HG02642 (cell line): ENCODE measurements around the gene EVC2.

Experiments
- ATAC-seq: cut with Tn5 transposase; IDR thresholded peaks from one replicate; pipeline ENCODE4 v1.9.1; 2021; ENCODE audit warnings: mild to moderate bottlenecking; ENCODE audit not compliant: unreplicated experiment, poor library complexity

The EVC2 gene

DNA sequence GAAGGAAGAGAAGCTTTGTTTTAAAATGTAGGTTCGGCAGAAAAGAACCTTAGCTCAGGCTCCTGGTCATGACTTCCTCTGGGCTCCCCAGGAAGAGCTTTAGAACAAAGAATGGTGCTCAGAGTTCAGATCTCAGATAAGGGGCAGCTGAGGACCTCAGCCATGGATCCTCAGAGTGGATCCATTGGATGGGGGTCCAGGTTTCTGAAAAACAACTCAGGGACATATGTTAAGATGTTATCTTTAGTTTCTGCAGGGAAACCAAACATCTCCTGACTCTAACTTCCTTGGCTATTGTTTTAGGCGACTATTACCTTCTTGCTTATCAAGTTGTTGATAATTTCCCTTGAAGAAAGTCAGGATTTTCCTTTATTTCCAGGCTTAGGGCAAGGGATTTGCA lies 8.0 kb upstream of the EVC2 start:
- no peak for ATAC-seq

DNA sequence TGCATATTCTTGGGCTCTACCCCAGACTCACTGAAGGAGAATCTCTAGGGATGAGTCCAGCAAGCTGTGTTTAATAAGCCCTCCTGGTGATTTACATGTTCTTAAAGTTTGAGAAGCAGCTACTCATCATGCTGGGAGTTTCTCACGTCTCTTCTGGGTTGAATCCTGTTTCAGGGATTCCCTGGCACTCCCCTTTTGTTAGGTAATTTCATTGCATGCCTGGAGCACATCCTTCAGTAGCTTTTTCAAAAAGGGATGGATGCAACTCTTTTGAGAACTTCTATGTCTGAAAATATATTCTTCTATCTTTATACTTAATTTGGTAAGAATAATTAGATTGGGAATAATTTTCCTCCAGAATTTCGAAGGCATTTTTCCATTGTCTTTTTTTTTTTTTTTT lies 7.0 kb upstream of the EVC2 start:
- ATAC-seq: no peak

- no peak for ATAC-seq
Measured at GRCh38 chr4:5713861-5714260, 5.5 kb upstream of the EVC2 start.

DNA sequence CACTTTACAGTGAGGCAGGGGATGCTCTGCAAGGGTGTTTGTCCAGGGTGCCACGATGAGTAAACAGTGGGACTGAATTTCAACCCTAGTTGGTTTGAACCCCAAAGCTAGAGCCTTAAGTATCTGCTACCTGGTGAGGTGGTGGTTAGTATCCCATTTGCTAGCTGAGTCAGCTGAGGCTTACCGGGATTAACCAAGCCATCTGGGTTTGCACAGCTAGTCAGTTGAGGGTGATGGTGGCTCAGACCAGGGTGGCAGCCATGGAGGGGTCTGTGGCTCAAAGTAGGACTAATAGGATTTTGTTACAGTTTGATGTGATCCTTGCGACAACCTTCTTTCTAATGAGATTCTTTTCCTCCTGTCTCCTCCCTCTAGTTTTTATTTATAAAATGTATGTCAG lies 4.6 kb upstream of the EVC2 start:
- no peak for ATAC-seq

DNA sequence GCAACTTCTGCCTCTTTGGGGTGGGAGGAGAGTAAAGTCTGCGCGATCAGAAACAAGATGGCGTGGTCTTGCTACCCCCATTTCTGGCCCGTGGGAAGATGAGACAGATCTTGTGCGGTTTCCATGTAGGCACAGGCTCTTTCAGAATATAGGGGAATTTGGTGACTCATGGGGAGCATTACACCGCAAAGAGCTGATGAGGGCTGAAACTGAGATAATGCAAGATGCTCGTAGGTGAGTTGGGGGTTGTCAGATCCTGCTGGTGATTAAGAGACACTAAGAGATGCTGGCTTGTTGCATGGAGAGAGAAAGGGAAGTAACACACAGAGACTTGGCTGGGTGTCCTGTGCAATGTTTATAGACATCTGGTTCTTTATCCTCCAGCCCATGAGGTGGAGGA lies 4.2 kb upstream of the EVC2 start:
- peak; percentile 38 for ATAC-seq

DNA sequence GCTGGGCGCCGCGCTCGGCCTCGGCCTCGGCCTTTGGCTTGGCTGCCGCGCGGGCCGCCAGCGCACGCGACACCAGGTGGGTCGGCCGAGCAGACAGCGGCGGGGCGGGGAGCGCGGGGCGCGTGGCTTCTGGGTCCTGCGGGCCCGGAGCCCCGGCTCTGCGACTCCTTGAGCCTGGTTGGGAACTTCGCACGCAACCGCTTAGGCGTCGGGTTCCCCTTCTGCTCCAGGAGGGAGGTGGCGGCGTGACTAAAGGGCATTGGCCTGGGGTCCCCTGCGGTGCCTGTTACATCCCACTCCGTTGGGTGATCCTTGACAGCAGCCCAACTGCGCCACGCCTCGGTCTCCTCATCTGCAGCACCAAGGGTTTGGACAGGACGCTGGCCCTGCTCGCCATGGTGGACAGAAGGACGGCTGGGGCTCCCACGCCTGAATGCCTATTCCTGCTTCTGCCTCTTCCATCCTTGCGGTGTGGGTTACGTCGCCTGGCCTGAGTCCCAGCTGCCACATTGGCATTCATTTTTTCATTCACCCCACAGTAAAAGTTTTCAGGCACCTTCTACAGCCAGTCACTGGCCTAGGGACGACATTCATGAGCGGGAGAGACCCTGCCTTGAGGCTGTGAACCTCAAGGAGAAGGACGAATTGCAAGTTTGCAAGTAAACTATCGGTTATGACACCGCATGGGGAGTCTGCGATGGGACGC lies 3.3 kb upstream of the EVC2 start:
- no peak for ATAC-seq

GRCh38 chr4:5710961-5711478 lies 2.7 kb upstream of the EVC2 start, which contains the start of gene EVC:
Gene EVC, plus strand, starts transcription at chr4:5711201. Its CDS starts 180 bp downstream, at chr4:5711381.
- ATAC-seq: peak; percentile 44

DNA sequence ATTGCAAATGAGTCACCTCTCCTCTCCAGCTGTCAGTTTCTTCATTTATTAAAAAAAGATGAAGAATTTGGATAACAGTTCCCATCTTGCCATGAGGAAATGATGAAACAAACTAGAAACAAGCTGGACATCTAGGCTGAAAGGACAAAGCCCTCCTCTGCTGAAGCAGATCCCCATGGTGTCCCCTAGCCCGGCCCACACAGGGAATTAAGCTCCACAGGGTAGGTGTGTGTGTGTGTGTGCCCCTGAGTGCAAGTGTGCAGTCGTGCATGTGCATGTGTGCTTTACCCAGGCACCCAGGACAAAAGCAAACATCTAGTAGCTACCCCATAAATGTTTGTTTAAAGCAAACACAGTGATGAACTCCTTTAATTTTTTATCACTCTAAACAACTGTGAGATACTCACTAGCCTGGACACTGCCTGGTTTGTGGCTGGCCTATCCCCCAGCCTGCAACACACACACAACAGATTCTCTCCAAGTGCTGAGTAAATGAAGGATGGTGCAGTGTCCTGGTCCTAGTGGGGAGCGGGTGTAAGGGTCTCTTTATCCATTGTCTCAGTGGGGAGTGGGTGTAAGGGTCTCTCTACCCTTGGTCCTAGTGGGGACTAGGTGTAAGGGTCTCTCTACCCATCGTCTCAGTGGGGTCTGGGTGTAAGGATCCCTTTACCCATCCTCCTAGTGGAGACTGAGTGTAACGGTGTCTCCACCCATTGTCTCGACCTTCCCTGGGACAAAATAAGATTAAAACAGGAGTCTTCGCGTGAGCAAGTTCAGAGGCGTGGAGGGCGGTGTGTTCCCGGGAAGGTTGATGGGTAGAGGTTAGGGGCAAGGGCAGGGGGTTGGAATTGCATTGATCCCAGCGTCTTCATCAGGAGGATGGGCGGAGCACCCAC lies 2.0 kb upstream of the EVC2 start:
- no peak for ATAC-seq

- ATAC-seq: no peak
Measured at GRCh38 chr4:5709207-5709575, 832 bp upstream of the EVC2 start.

GRCh38 chr4:5707778-5708448 lies 446 bp downstream of the EVC2 start:
- peak; percentile 29 for ATAC-seq

GRCh38 chr4:5707366-5707765 lies 993 bp downstream of the EVC2 start:
- ATAC-seq: no peak

- ATAC-seq: no peak
Measured at GRCh38 chr4:5706486-5707290, 1.7 kb downstream of the EVC2 start.

DNA sequence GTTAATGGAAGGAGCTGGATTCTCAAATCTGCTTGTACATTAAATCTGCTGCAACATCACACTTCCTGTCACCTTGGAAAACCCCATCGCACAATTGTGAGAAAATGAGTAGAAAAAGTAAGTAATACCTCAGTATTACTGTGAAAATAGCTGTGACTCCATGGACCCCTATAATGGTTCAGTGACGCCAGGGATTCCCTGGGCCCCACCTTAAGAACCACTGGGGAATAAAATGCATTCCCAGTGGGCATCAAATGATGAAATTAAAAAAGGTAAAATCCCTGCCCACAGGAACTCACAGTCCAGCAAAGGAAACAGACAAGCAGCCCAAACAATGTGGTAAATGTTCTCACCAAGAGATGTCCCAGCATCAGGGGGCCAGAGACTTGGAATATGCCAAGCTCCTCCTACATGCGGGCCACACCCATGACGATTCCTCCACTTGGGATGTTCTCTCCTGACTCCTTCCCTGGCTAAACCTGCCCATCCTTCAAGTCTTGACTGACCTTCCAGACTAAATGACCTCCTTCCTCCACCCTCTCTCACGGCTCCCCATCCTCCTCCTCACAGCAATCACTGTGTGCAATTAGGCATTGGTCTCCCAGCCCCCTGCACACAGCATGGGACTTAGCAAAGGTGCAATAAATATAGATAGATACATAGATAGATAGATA lies 2.6 kb downstream of the EVC2 start:
- no peak for ATAC-seq

- ATAC-seq: no peak
Measured at GRCh38 chr4:5704276-5704675, 4.1 kb downstream of the EVC2 start.

DNA sequence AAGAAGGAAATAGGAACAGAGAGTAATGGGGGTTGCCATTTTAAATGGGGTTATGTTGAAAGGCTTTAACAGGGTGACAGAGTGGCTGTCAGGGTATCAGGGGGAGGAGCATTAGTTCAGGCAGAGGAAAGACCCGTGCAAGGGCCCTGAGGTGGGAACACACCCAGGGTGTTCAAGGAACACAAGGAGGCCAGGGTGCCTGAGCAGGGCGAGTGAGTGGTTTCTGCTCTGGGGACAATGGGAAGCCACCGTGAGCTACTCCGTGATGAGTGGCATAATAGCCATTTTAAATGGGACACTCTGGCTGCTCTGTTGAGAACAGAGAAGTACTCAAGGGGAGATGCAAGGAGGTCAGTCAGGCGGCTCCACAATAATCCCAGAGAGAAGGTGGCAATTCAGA lies 4.5 kb downstream of the EVC2 start:
- no peak for ATAC-seq

GRCh38 chr4:5701971-5702370 lies 6.4 kb downstream of the EVC2 start:
- ATAC-seq: no peak

DNA sequence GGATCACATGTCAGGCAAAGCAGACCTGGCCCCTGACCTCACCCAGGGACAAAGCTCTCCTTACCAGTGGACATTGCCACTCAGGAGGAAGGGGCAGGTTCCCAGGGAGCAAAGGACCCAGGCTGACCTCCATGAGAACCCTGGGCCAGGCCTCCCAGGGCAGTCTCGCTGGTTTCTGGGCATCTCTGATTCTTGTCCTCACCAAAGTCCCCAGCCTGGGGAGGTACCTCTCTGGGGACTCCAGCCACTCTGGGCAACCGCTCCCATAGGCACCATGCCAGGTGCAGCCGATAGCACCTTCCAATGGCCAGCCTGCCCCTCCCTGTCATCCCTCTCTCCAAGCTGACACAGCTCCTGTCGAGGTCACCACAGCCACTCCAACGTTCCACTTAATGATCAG lies 7.9 kb downstream of the EVC2 start:
- ATAC-seq: no peak

DNA sequence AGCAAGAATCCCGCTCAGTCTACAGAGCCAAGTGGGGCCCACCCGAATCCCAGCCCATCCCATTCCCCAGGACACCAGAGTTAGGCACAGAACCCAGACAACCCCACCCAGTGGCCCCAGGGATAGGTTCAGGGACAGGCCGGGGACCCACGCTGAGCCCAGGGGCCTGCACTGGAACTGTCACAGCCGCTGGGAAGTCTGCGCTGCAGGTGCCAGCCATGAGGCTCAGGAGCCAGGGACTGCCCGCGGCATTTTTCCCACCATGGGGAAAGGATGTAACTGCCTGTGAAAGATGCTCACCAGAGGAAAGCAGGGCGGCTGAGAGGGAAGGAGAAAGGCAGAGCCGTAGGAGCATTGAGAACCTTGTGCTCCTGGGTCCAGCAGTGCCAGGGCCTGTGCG lies 12.0 kb downstream of the EVC2 start:
- ATAC-seq: no peak

GRCh38 chr4:5693871-5694270 lies 14.5 kb downstream of the EVC2 start:
- ATAC-seq: no peak
